DMS114 treated with DMSO at 0.1 percent for 48 hours (cell line): ENCODE data around the gene PTOV1.

Experiments
- DNase-seq: peaks from one replicate; lab custom pipeline; 2025; ENCODE audit not compliant: unreplicated experiment; lab: John Stamatoyannopoulos, UW

Gene PTOV1

DNA sequence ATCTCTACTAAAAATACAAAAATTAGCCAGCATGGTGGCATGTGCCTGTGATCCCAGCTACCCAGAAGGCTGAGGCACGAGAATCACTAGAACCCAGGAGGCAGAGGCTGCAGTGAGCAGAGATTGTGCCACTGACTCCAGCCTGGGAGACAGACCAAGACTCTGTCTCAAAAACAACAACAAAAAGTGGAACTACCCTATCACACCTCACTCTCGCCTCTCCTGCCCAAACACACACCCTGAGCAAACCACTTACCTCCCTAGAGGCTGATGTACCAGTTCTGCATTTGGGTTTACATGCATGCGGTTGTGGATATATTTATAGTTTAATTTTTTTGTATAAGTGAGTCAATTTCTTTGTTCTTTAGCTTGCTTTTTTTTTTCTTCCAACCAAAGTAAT lies 7.7 kb upstream of the PTOV1 start:
- no peak for DNase-seq

DNA sequence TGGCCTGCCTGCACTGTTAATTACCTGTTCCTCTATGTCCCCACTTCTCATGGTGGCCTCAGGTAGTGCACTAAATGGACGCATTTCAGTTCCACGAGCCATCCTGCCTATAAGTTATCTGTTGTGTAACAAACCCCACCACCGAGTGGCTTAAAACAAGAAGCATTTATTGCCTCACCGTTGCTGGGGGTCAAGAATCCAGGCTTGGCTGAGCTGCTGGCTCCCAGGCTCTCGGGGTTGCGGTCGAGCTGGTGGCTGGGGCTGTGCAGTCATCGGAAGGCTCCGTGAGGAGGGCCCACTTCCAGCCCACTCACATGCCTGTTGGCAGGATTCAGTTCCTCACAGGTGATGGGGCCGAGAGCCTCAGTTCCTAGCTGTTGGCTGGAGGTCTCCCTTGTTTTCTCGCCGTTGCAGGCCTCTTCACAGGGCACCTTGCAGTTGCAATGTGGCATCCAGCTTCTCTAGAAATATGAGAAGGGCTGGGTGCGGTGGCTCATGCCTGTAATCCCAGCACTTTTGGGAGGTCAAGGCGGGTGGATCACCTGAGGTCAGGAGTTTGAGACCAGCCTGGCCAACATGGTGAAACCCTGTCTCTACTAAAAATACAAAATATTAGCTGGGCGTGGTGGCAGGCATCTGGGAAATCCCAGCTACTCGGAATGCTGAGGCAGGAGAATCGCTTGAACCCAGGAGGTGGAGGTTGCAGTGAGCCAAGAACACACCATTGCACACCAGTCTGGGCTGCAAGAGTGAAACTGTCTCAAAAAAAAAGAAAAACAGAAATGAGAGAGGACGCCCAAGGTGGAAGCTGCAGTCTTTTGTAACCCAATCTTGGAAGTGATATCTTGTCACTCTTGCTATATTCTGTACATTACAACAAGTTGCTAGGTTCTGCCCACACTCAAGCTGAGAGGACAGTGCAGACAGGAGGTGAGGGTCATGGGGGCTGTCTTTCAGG lies 6.5 kb upstream of the PTOV1 start:
- no peak for DNase-seq

DNA sequence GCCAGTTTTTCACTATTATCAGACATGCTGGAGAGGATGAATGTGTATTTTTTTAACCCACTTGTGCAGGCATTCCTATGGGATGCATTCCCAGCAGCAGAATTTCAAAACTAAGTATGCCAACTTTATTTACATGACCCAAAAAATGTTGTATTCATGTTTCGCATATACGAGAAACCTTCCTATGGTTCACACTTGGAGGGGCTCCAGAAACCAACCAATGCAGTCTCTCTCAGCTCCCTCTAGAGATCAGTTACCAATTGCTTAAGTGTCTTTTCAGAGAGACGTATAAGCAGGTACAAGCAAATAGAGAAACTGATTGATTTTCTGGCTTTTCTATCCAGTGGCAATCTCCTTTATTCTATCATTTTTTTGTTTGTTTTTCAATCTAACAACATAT lies 5.5 kb upstream of the PTOV1 start:
- DNase-seq = no peak

DNA sequence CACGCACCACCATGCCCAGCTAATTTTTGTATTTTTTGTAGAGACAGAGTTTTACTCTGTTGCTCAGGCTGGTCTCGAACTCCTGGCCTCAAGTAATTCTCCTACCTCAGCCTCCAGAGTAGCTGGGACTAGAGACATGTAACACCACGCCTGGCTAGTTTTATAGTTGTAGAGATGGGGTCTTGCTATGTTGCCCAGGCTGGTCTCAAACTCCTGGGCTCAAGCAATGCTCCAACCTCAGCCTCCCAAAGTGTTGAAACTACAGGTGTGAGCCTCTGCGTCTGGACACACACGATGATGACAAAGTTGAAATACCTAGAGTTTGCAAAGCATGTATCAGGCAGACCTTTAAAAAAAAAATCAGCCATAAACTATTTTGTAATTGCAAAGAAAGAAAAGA lies 4.6 kb upstream of the PTOV1 start:
- no peak for DNase-seq

DNA sequence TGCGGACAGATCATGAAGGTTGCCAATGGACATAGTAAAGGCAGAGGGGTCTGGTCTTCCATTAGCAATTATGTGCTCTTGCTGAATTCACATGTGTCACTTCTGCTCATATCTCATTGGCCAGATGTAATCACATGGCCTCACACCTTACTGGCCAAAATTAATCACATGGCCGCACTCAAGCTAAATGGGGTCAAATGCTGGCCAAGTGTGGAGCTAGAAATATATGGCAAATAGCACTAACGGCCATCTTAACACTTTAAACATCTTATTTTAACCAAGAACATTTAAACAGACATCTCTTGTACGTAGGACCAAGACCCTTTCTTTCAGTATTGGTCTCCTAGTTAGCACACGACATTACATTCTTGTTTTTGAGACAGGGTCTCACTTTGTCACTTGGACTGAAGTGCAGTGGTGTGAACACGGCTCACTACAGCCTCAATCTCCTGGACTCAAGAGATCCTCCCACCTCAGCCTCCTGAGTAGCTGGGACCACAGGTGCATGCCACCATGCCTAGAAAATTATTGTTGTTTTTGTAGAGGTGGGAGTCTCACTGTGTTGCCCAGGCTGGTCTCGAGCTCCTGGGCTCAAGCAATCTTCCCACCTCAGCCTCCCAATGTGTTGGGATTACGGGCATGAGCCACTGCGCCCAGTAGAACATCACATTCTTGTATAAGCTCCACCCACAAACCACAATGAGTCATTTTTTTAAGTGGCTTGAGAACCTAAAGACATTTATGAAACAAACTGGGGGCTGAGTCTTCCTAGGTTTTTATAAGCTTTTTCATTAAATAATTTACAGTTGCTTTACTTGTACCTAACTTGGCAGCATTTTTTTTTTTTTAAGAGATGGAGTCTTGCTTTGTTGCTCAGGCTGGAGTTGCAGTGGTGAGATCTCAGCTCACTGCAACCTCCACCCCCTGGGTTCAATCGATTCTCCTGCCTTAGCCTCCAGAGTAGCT lies 2.9 kb upstream of the PTOV1 start:
- no peak for DNase-seq

DNA sequence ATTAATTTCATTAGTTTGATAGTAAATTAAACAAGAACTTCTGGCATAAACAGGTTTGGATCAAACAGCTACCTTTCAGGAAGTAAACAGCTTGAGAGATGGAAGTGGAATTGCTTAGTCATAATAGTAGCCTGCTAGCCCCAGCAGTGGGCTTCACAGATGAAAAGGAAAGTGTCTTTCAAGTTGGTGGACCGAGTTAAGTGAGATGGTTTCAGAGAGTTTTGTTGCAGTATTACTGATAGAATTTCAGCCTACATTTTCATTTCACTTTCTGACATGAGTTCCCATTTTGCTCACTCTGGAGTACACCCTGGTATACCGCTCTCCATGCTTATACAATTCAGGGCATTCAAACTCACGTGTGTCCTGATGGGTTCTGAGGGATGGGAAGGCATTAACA lies 2.0 kb upstream of the PTOV1 start:
- no peak for DNase-seq

DNA sequence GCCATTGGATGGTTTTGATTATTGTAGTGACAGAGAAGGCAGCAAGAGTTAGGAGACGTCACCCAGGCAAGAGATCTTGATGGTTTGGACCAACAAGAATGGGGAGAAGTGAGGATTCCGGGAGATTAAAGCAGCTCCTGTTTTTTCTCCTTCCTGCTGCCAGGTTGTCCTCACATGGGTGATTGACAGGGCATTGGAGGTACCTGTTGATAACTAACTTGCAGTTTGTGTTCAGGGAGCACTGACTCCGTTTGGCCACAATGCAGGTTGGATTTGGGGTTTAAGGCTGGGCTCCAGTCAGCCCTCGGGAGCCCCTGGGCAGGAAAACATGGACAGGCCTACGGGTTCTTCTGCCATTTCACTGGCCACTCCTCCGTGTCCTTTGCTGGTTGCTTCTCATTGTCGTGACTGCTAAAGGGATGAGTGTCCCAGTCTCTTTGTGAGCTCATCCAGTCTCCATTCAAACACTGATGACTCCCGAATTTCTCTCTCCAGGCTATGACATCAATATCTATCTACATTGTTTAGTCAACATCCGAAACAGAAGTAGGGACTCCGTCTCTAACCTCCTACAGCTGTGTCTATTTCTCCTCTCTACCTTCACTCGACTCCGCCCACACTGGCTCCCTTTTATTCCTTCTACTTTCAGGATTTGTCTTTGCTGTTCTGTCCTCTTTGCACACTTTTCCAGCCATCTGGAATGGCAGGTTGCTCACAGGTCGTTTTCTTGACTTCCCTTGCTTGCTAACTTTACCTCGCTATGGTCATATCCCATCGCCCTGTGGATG lies 1.3 kb upstream of the PTOV1 start:
- no peak for DNase-seq

DNA sequence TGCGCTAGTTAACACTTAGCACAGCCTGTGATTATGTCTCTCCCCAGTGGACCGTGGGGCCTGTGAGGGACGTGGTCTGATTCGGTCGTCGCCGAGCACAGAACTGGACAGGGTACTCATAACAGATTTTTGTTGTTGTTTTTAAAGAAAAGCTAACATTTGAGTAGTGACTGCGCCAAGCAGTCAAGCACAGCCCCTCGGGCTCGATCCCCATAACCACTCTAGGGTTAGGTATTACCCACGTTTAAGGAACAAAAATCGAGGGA lies 805 bp upstream of the PTOV1 start:
- no peak for DNase-seq

DNA sequence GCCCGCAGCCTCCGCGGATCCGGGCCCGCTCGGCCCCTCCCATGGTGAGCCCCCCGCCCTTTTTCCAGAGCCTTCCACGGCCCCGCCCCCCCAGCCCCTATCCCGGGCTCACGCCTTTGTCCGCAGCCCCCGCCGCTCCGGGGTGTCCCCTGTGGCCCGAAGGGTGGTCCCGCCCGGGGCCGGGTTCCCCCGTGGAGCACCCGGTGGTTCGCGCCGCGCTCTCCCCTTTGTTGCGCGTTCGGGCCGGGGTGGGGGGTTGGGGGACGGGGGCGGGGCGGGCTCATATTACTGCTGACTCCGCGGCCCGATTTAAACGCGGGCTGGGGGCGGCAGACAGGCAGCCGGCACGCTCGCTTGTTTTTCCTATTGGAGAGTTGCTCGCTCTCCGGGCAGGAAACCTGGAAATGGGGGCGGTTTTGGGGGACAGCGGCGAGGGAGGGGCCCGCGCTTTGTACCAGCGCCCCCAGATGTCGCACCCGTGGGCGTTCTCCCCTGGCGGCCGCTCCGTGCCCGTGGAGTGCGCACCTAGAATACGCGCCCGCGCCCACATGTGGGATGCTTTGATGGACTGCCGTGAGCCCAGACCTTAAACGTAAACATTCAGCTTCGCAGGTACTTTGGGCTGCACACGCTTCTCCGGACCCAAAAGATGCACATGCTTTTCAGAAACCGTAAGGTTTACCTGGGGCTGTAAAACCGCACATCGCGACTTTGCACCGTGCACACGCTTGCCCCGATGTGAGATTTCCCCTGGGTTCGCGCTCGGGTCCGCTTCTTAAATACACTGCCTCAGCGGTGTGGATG lies 699 bp downstream of the PTOV1 start:
- no peak for DNase-seq

DNA sequence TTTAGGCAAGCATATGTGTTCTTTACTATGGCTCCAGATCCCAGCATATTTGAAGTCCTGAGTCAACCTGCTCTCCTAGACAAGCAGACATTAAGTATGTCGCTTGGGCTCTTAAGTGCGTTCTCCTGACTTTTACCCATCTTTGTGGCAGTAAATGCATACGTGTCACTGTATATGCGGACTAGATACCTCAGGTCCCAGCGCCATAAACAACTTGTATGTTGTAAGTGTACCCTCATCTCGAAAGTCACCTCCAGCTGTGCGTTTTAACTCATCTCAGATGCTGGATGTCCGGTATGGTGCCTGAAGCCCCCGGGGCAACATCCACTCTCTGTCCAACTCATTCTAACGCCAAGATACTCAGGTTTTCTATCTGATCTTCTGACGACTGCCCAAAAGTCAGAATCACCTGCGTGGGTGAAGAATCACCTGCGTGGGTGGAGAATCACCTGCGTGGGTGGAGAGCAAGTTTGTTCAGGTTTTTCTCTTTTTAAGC lies 1.7 kb downstream of the PTOV1 start:
- no peak for DNase-seq

DNA sequence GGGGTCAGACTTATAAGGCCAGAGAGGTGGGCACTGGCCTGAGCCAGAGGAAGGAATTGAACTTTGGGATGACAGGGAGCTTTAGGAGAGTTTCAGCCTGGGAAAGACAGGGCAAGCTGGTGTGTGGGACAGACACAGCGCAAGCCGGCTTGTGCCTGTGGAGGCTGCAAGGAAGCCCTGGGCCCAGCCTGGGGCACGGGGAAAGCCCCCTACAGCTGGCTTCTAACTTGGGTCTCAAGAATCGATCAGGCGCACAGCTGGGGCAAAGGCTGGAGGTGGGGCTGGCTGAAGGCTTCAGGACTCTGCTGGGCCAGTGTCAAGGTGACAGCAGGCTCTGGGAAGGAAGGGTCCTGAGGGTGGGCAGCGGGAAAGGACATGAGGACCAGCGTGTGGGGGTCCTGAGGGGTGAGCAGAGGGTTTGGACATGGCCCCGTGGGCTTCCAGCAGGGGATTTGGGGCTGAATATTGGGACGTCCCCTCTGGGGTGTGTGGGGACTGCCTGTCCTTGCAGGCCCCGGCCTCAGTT lies 3.0 kb downstream of the PTOV1 start:
- DNase-seq = no peak

DNA sequence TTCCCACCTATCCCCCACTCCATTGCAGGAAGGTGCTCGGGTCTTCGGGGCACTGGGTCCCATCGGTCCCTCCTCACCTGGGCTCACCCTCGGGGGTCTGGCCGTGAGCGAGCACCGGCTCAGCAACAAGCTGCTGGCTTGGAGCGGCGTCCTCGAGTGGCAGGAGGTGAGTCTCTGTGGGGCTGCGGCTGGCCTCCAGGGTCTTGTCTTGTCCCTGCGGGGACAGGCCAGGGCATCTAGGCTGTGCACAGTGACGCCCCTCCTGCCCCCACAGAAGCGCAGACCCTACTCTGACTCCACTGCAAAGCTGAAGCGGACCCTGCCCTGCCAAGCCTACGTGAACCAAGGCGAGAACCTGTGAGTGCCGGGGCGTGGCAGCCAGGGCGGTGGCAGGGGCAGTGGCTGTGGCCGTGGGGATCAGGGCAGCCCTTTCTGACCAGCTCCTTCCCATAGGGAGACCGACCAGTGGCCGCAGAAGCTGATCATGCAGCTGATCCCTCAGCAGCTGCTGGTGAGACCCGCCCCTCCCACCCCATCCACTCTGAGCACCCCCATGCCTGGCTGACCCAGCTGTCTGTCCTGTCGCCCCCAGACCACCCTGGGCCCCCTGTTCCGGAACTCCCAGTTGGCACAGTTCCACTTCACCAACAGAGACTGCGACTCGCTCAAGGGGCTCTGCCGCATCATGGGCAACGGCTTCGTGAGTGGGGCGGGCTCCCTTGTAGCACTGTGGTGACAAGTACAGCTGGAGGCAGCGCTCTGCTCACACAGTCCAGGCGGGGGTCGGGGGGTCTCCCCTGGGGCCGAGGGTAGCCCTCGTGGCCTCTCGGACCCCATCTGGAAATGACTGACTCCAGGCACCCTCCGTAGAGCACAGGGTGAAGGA lies 3.7 kb downstream of the PTOV1 start:
- no peak for DNase-seq

DNA sequence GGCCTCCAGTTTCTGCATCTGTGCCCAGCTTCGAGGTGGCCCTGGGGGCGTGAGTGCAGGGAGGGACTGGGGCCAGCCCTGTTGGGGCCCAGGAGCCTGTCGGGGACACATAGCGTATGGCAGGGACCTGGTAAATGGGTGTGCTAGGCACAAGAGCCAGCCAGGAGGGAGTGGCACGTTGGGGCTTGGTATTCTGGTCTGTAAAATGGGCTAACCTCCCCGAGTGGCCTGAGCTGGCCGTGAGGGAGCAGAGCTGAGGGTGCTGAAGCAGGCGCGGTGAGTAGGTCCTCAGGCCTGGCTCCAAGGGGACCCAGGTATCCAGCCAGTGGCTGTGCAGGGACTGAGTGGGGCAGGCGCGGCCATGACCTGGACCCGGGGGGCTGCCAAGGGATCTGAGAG lies 4.3 kb downstream of the PTOV1 start:
- no peak for DNase-seq

DNA sequence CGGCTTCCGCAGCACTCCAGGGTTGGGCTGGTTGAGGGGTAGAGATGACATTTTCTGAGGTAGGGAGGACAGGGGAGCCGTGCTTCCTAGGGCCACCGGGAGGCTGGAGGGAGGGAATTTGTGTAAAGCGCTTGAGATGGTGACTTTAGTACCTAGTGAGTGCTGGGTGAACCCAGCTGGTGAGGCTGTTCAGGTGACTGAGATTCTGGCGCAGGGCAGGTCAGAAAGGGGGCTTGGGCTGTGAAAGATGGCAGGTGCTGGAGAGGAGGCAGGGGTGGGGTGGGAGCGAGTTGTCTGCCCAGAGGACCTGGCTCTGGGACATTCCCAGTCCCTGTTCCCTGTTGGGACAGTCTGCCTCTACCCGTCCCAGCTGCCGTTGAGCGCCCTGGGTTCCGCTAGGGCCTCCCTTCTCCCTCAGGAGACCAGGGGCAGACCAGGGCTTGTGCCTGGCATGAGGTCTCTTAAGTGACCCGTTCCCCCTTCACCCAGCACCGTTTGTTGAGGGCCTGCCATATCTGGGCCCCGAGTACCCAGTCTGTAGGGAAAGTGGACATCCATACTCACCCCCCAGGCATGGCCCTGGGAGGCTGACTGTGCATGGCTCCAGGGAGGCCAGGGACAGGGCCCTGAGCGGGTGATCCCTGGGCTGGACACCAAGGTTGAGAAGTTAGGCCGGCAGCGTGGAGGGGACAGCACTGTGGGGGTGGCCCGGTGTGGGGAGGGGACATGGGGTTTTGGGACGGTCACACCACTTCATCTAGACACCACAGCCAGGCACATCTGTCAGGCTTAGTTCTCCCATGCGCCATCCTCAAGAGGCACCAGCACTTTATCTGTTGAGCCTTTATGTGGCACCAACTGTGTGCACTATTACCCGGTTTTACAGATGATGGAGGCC lies 5.0 kb downstream of the PTOV1 start:
- no peak for DNase-seq

DNA sequence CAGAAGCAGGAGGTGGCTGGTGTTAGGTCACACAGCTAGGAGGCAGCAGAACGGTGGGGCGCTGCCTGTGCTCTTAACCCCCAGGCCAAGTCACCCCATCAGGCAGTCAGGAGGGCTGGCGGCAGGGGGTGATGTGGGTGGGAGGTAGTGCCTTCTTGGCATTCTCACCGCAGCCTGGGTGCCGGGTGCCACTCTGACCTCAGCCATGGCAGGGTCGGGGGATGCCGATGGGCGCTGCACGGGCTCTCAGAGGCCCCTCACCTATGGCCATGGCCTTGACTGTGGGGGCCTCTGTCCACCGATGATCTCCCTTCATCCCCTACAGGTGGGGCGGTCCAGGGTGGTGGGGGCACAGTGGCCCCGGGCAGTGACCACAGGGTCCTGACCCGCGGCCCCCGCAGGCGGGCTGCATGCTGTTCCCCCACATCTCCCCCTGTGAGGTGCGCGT lies 5.6 kb downstream of the PTOV1 start:
- no peak for DNase-seq

DNA sequence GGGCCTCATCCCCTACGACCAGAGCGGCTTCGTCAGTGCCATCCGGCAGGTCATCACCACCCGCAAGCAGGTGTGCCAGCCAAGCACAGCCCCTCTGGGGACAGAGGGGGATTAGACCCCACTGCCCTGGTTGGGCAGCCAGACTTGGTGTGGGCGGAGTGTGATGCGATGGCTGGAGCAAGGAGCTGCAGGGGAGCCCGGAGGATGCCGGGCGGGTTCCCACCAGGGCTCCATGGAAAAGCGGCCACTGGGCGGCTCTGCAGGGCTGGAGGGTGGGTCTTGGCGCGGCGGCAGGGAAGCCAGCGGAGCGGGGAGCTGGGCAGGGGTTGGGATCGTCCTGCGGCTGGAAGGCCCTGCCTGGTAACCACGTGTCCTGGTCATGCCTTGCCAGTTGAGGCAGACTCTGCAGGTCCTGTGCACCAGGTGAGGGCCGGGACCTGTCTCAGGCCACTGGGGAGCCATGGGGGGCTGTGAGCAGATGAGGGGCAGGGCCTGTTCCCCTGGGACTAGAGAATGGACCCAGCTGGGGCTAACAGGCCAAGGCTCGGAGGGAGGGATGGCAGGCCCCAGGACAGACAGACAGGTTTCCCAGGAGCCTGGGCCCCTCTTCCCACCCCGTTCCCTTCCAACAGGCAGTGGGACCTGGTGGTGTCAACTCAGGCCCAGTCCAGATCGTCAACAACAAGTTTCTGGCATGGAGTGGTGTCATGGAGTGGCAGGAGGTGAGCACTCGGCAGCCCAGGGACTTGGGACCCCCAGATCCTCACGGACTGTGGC lies 6.3 kb downstream of the PTOV1 start:
- no peak for DNase-seq

DNA sequence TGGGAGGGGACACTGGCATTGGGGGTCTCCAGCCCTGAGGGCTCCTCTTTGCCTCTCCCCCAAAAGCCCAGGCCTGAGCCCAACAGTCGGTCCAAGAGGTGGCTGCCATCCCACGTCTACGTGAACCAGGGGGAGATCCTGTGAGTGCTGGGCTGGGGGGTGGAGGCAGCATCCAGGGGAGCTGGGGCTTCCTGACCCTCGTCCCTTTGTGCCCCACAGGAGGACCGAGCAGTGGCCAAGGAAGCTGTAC lies 6.8 kb downstream of the PTOV1 start:
- DNase-seq = no peak
